ELR (cell line): ENCODE measurements around the gene MMP7.

ENCODE experiments used
- DNase-seq: peaks from one replicate; pipeline ENCODE4 v3.0.0-alpha.2; 2015; ENCODE audit warnings: low read depth

Gene MMP7

DNA sequence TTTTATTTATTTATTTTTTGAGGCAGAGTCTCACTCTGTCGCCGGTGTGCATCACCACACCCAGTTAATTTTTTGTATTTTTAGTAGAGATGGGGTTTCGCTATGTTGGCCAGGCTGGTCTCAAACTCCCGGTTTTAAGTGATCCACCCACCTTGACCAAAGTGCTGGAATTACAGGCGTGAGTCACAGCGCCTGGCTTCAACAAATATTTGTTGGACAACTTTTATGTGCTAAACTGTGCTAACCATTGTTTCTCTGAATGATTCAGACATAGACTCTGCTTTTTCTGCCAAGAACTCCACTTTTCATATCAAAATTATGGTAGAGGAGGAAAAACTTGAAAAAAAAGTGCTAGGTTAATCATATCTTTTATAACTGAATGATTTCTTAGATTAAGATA is 36.3 kb downstream of the MMP7 start:
- peak; percentile 77 for DNase-seq

DNA sequence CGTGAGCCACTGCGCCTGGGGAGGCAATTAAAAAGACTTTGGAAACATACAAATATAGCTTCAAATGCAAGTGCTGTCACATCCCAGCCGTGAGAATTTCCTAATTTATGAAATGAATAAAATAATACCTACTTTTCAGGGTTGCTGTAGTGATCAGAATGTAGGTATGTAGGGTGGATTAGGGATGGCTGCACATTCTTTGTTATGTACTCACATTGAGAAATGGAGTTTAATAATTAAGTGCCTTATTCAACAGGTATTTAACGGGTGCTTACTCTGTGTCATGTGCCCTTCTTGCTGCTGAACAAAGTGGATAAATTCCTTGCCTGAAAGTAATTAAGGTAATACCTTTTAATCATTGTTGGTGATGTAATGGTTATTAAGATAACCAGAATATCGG is 37.0 kb downstream of the MMP7 start:
- DNase-seq, result no peak

DNA sequence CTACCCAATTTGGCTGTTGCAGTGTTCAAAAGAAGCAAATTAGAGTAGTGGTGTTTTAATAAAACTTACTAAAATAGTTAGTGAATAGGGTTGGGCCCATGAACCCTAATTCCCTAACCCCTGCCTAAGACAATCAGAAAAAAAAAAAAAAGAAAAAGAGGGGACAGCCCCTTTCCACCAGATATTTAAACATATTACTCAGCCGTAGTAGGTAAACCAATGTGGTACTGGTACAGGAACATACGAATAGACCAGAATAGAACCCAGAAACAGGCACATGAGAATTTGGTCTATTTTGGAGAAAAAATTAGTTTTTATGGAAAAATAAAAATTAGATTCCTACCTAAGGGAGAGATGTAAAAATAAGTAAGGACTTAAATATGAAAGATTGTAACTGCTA is 38.6 kb downstream of the MMP7 start:
- DNase-seq, result no peak

DNA sequence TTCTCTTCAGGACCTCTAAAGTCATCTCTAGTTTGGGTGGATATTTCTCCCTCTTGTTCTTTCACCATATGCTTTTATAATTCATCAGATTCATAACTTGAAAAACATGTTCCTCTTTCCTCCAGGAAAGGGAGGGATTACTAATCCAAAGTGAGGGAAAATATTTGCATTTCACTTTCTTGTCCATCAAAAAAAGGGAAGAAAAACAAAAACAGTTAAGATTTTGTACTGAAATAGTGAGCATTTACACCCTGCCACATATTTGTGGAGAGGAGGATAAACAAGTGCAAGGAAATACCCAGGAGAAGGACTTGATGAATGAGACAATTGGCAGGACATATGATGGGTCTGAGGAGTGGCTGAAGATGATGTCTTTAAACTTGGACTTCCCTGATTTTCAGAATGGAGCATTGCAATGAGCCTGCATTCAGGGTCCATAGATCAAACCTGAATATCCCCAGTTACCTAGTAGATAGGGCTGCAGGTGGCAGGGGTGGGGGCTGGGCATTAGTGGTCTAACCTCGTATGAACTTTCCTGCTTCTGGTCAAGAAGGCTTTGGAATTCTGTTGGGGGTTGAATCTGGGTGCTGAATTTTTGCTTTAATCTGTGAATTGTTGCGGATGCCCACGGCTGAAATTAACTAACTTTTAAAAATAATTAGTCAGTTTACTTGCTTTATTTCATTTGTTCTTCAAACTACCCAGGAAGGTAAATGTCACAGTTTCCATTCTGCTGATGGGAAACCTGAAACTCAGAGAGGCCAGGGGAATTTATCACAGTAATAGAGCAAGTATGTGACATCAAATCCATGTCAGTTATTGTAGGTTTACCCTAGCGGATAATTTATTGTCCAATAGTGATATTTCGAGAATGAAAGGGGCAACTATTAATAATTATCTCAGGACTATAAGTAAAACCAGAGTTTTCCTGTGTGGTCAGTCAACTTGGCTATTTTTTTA is 41.1 kb downstream of the MMP7 start:
- DNase-seq, result no peak

DNA sequence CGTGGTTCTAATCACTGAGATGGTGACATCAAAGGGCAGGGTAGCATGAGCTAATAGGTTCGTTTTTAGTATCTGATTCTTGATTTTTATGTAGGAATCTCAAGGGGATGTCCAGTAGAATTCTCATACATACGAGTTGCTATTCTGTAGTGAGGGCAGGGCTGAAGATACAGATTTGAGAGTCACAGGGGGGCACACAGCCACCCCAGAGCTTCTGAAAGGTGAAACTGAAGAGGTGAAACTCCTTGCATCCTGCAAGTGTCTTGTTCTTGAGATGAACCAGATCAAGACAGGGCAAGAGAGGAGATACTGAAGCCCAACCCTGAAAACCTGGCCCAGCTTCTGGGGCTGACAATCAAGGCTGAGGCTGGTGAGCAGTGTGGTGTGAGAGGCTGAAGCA is 42.3 kb downstream of the MMP7 start:
- no peak for DNase-seq

DNA sequence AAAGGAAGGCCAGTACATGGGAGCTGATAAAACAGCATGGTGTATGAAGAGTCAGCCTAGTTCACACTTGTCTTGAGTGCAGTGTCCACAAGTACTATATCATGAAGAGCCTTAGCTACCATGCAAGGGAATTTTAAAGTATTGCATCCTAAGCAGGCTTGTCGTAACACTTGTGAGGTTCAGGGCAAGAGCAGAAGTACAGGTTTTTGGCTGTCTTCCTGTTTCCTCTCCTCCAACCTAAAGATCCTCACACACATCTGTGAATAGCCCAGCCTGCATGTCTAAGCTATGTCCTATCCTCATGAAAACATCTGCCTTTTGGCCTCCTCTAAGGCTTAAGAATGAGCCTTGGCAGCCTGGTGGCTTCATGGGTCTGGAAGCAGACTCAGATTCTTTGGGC is 43.3 kb downstream of the MMP7 start:
- DNase-seq, result no peak

- DNase-seq, result no peak
Observed at GRCh38 chr11:102486584-102486983, 44.0 kb downstream of the MMP7 start.

GRCh38 chr11:102485095-102485722 is 45.3 kb downstream of the MMP7 start:
- DNase-seq, result no peak

GRCh38 chr11:102482433-102482832 is 48.1 kb downstream of the MMP7 start:
- no peak for DNase-seq

DNA sequence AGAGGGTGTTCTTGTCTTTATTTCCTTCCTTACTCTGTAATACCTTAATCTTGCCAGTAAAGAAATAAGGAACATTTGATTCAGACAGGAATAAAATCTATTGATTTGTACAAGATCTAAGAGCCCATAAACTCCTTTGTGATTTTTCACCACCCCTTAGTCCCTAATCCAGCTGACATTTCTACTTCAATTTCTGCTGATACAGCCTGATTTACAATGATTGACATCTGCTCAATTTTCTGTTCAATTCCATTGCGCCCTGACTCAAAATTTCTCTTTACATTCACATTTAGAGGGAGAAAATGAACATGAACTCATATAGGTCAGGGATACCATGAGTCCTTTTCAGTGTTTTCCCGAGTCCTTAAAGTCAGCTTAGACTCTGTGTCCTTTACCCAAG is 50.8 kb downstream of the MMP7 start:
- no peak for DNase-seq

DNA sequence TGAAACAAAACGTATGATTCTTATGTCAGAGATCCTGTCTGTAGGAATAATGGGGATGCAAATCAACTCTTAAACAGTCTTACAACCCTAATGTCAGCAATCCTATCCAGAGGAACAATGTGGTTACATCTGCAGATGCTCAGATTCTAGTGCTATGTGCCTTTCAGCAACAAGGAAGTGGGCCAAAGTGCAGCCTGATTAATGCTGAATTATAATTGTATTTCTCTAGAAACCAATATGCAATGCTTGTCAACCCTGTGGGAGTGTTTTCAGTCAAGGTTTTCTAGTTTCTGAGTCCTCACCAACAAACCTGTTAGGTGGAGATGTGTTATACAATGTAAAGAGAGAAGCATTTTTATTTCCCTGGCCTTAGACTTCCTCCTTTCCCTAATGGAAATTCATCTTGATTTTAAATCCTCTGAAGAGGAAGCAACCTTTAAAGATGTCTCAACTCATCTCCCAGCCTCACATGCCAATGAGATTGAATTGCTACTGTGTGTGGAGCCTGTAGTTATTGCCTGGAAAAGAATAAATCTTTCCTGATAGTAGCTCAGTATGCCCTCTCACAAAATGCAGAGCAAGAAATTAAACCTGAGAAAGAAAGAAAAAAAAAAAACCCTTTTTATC is 51.8 kb downstream of the MMP7 start:
- DNase-seq, result no peak

GRCh38 chr11:102476812-102477211 is 53.7 kb downstream of the MMP7 start:
- no peak for DNase-seq

DNA sequence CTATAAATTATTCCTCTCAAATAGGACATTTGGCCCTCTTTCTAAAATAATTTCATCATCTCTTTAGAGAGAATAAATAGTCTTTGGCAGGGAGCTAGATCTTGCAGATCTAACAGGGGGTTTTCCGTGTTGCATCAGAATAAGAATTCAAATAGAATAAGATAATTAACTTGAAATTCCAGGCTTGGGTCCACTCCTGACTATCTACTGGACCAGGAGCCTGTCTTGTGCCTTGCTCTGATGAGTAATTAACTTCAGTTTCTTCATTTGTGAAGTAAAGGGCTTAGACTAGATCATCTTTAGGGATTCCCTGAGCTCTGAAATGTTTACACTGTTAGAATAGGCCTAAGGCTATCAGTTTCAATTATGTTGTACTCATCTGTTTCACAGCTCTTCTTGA is 54.5 kb downstream of the MMP7 start:
- DNase-seq, result peak; percentile 10

DNA sequence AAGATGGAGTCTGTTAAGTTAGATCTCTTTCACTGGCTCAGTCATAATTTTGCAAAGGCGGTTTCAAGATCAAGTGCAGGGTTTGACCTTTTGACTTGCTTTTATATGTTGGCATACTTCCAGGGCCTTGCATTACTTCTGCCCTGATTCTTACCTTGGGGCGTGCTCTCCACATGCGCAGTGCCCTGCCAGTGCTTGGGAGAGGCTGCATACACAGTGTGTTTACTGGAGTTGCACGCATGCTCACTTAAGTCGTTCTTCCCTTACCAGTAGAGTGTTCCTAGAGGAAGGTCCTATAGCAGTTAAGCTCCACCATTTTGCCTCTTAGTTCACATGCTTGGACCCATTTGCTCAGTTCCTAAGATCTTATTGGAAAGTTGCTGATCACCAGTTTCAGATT is 57.0 kb downstream of the MMP7 start:
- no peak for DNase-seq

DNA sequence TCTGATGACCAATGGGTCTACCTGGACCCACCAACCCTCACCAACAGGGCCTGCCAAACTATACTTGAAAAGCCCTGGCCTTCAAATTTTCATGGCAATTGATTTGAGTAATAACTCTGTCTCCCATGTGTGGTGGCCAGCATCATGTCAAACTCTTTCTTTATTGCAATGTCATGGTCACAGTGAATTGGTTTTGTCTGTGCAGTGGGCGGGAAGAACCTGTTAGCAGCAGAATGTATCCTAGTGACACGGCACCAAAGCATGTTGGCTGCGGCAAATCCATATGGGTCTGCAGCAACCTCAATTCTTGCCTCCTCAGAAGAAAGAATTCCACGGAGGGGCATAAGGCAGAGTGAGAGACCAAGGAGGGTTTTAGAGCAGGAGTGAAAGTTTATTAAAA is 58.4 kb downstream of the MMP7 start:
- no peak for DNase-seq

GRCh38 chr11:102471474-102471873 is 59.1 kb downstream of the MMP7 start:
- no peak for DNase-seq
